ENCODE measurements around the gene NEK9. TPM values are rescaled to one million over a fixed set of nuclear protein-coding genes. Genes with fewer than 3 reads are reported as not detected.
"Not testable (repeated sequence)": the region's sequence is repeated elsewhere in the genome, so short reads cannot be mapped to it uniquely, and the experiment has no call there.

The NEK9 gene
- 70.2 TPM for total RNA-seq

DNA sequence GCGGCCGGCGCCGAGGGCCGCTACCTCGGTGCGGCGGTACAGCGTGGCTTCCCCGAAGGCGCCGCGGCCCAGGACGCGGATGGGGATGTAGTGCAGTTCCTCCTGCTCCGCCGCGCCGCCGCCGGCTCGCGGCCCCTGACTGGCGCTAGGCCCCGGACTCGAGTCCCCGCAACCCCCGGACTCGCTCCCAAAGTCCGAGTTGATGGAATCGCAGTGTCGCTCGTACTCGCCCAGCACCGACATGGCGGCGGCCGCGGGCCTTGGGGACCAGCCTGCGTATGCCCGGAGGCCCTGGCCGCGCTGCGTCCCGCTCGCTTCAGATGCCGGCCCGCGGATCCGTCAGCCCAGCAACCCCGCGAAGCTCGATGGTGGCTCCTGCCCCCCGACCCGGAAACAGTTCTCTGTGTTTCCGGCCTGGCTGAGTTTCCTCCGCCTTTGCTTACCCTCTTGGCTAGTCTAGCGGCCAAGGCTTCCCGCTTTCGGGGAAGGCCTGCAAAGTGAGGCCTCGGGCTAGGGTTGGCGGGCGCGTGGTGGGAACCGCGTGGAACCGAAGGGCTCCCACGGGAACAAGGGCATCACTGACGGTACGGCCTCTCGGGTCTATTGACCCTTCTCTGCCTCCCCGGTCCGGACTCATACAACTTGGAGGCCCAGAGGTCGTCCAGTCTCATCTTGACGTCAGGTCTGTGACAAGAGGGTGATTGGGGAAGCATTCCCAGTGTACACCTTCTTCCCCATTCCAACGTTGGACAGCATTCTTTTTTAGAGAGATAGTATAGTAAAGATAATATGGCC, at the start of gene NEK9:
TSS of gene NEK9 (minus strand) at position 370 of the 795 bp plus-strand sequence. CDS start at position 243, 127 bp downstream.
- DNase-seq = peak; percentile 96

DNA sequence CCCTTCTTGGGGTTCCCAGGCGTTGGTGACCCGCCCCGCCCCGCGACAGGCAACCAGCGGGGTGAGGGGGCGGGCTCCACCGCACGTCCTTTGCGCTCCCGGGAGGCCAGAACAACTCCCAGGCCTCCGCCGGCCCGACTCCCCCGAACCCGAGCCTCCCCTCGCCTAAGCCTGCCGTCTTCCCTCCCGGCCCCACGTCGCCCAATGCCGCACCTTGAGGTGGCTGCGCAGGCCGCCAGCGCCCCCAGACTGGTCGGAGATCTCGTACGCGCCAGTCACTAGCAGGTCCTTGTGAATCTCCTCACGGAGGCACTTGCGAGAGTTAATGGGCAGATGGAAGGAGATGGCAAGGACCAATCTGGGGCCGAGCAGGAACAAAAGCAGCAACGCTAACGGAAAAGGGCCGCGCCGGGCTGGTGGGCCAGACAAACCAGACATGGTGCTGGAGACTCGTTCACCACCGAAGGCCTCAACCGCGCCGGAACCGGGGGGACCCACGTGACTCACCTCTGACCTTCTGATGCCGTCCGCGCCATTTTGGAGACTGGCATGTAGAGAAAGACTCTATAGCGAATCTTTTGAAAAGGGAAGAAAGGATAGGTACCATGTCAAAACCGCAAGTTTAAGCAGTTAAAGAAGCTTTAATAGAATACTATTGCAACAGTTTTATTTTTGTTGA, 49.4 kb upstream of the NEK9 start, which contains the start of gene TMED10:
TSS of gene TMED10 (minus strand) at position 471 of the 679 bp plus-strand sequence. CDS start at position 438, 33 bp downstream.
- DNase-seq = peak; percentile 97

GRCh38 chr14:75175677-75176141, 48.9 kb upstream of the NEK9 start:
- peak; percentile 19 for DNase-seq

DNA sequence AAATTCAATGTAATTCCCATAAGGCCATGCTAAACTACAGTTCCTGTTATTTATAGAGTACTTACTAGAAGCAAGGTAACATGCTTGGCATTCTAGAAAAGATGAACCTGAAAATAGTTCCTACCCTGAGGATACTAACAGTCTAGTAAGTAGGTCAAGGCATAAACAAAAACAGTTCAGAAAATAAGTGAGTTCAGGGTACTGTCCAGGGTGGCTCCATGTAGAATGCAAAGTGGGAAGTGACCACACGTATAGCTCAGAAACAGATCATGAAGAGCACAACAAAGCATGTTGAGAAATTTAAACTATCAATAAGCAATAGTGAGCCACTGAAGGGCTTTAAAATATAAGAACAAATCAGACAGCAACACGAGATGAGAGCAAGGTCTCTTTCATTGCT, 47.2 kb upstream of the NEK9 start:
- DNase-seq = no peak

DNA sequence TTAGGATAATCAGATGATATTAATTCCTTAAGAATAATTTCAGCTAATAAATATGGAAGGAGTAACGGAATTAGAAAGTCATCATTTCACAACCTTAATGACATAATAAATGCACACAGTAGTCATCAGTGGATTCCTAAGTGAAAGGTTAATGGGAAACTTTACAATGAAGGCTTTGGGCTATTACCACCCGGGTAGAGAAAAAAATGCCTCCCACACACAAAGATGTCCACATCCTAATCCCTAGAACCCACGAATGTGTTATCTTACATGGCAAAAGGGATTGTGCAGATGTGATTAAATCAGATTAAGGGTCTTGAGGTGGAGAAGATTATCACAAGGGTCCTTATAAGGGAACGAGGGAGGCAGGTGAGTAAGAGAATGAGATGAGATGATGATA, 43.9 kb upstream of the NEK9 start:
- DNase-seq = no peak

GRCh38 chr14:75168586-75169335, 41.9 kb upstream of the NEK9 start:
- no peak for DNase-seq

DNA sequence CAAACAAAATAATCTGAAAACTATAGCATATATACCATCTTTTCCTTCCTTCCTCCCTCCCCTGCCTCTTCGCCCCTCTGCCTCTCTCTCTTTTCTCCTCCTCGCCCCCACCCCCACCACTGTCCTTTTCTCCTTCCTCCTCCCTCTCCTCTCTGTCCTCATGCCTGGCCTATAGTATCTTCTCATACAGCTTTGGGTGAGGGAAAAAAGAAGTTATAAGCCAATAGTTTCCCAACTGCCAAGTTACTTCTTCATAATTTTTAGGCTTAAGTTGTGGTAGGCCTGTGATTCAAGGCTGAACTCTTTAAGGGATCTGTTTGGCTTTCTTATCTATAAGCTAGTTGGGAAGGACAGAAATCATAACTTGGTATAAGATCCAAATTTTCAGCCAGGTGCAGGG, 40.5 kb upstream of the NEK9 start:
- DNase-seq = no peak

GRCh38 chr14:75165586-75166391, 38.9 kb upstream of the NEK9 start:
- DNase-seq = peak; percentile 64

DNA sequence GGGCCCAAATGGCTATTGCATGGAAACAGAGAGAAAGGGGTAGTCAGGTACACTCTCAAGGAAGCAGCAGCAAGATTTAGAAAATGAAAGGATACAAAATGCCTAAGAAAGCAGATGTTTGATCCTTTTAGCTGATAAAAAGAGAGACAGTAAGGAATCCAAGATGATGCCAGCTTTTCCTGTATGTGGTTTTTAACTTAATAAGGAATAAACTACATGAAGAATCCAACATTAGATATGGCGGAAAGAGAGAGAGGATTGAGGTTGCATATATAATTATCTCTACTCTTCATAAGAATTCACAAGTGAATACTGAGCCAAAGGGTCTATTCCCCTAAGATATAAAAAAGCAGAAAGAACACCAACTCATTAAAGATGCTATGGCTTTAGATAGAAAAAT, 38.0 kb upstream of the NEK9 start:
- no peak for DNase-seq

GRCh38 chr14:75163677-75164076, 36.8 kb upstream of the NEK9 start:
- no peak for DNase-seq

GRCh38 chr14:75162631-75163030, 35.8 kb upstream of the NEK9 start:
- no peak for DNase-seq

DNA sequence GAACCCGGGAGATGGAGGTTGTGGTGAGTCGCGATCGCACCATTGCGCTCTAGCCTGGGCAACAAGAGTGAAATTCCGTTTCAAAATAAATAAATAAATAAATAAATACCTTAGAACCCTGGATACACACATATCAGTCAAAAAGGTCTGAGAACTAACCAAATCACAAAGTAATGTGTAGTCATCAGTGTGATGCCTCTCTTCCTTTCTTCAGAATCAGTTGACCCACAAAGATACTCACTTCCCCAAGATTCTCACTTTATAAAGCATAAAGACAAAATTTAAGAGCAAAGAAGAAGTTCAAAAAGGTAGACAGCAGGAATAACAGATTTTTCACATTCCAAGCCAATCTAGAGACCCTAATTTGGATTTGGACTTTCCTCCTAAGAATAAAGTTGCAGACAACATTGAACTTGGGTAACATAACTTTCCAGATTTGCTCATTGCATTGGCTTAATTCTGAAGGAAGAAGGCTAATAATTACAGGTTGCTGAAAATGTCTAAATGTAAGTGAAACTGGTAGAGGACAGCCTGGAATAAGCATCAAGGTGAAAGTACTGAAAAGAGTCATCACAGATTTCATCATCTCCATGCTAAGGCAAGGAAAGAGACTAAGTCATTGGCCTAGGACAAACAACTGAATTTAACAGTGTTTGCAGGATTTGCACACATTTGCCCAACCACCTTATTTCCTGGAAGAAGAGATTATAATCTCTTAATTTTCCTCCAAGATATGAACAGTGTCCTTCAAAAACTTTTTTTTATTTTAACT, 32.2 kb upstream of the NEK9 start:
- DNase-seq = no peak

DNA sequence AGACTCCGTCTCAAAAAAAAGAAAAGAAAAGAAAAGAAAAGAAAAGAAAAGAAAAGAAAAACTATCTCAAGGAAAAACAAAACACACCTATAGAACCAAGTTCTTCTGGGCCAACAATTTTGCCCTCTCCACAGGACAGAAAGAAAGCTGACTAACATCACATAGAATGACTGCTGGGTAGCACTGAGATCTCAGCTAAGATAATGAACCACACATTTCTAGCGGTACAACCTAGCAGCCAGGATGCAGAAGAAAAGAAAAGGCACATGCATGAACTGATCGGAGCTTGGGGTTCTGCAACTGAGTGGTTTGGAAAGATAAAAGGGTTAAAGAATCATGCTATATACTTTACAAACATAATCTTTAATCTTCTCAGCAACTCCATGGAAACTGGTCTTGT, 30.1 kb upstream of the NEK9 start:
- no peak for DNase-seq

- DNase-seq = no peak
Measured at GRCh38 chr14:75156111-75156510, 29.3 kb upstream of the NEK9 start.

GRCh38 chr14:75155169-75155568, 28.3 kb upstream of the NEK9 start:
- DNase-seq = no peak

GRCh38 chr14:75153295-75153694, 26.4 kb upstream of the NEK9 start:
- DNase-seq = no peak

DNA sequence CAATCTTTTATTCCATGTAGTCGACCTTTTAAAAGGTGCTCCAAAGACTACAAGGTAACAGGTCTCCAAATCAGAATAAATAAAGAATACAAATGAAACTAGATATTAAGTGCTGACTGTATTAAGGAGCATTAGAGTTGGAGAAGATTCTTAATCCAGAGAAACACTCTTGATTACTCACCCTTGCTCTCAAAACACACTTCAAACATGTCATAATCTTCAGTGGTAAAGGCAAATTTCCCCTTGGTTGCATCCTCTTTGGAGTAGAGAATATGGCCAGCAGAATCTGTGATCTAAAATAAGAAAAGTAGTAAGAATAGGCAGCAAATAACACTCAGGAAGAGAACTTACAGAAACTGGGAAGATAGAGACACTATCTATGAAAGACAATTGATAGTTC, 25.0 kb upstream of the NEK9 start:
- DNase-seq = no peak

DNA sequence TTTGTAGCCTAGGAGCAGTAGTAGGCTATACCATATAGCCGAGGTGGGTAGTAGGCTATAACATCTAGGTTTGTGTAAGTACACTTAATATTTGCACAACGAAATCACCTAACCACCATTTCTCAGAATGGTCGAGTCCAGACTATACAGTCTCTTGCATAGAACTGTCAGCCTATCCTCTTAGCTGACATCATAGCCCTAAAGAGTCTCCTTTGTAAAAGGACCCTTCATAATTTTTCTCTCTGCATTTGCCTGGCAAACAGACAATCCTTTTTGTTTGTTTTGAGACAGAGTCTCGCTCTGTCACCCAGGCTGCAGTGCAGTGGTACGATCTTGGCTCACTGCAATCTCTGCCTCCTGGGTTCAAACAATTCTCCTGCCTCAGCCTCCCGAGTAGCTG, 23.8 kb upstream of the NEK9 start:
- DNase-seq = not testable (repeated sequence)

DNA sequence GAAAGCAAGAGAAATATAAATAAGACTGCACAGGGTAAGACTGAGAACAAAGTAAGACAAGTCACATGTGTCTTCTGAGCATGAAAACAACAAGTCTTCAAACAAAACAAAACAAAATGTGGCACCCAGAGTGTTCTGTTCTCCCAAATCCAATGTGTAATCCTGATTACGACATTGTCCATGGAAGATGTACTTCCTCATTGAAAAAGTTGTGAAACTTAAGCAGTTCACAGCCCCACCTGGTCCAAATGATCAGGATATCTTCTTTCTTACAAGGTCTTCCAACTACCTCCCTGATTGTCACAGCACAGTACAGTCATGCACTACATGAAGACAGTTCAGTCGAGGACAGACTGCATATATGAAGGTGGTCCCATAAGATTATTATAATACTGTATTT, 23.3 kb upstream of the NEK9 start:
- DNase-seq = no peak

- peak; percentile 74 for DNase-seq
Measured at GRCh38 chr14:75147423-75148071, 20.7 kb upstream of the NEK9 start.

- no peak for DNase-seq
Measured at GRCh38 chr14:75144944-75145343, 18.1 kb upstream of the NEK9 start.
